GM19023 (cell line): ENCODE results near the gene FILIP1L.

Experiments used
- ATAC-seq: cut with Tn5 transposase; IDR thresholded peaks from one replicate; pipeline ENCODE4 v1.9.1; 2021; ENCODE audit warnings: mild to moderate bottlenecking, moderate library complexity; ENCODE audit not compliant: unreplicated experiment

Gene FILIP1L

GRCh38 chr3:99955773-99956562, 158.3 kb downstream of the FILIP1L start:
- no peak for ATAC-seq

- ATAC-seq: no peak
Measured at GRCh38 chr3:99954914-99955644, 159.2 kb downstream of the FILIP1L start.

DNA sequence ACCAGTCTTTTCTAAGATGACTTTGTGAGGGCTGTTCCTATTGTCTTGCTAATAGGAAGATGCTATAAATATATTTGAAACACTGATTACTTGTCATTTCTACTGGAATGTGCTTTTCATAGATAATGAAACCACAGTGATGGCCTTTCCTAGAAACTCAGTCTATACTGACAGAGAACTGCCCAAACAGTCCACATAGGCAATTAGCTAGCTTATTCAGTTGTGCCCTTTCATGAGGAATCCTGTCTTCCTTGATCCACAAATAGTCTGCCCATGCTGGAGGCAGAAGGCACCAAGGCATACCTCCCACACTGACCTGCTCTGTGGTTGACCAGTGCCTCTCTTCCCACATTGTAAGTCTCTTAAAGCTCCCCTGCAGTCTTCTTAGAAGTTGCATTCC, 160.7 kb downstream of the FILIP1L start:
- no peak for ATAC-seq

DNA sequence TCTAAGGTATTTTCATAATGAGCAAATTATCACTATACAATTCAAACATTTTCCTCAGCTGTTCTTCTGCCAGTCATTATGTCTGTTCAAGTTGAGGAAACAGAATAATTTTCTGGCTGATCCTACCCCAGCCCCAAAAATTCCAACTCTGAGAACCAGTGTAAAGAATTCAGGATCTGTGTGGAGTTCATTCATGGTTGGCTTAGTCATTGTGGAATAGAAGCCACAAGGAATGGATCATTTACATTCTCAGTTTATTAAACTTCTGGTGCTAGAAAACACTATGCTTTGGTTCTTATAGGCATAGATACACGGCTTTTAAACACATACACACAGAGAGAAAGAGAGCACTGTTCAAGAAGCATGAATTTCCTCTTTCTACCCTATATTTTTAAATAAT, 162.0 kb downstream of the FILIP1L start:
- ATAC-seq: no peak

DNA sequence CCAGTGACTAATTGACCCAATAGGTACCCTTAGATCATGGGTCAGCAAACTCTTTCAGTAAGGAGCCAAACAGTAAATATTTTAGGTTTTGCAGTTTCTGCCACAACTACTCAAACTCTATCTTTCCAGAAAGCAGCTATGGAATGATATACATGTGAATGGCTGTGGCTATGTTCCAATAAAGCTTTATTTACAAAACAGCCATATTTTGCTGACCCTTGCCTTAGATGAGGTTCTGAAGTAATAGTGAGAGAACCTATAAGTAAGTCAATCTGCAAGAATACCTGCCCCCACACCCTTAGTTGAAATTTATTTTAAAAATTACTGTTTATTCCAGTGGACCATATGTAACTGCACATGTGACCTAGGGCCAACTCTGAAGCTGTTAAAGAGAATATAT, 162.6 kb downstream of the FILIP1L start:
- no peak for ATAC-seq

GRCh38 chr3:99950921-99951320, 163.4 kb downstream of the FILIP1L start:
- ATAC-seq: no peak

GRCh38 chr3:99949956-99950670, 164.2 kb downstream of the FILIP1L start:
- no peak for ATAC-seq

GRCh38 chr3:99948467-99949089, 165.7 kb downstream of the FILIP1L start:
- ATAC-seq: no peak

DNA sequence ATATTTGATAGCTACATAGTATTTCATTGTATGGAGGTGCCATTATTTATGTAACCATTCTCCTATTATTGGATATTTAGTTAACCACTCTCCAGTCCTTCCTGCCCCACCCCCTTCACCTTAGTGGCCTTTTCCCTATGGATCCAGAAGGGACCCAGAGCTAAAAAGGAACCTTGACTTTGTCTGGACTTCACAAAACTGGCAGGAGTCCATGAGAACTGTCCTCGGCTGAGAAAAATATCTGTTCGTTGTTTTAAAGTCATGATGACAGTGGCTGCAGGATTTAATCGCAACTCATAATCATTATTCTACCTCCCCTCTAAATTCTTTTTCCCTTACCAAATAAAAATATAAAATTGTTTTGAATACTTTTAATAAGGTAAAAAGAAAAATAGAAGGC, 166.9 kb downstream of the FILIP1L start:
- ATAC-seq: no peak

GRCh38 chr3:99945328-99945995, 168.8 kb downstream of the FILIP1L start:
- no peak for ATAC-seq

DNA sequence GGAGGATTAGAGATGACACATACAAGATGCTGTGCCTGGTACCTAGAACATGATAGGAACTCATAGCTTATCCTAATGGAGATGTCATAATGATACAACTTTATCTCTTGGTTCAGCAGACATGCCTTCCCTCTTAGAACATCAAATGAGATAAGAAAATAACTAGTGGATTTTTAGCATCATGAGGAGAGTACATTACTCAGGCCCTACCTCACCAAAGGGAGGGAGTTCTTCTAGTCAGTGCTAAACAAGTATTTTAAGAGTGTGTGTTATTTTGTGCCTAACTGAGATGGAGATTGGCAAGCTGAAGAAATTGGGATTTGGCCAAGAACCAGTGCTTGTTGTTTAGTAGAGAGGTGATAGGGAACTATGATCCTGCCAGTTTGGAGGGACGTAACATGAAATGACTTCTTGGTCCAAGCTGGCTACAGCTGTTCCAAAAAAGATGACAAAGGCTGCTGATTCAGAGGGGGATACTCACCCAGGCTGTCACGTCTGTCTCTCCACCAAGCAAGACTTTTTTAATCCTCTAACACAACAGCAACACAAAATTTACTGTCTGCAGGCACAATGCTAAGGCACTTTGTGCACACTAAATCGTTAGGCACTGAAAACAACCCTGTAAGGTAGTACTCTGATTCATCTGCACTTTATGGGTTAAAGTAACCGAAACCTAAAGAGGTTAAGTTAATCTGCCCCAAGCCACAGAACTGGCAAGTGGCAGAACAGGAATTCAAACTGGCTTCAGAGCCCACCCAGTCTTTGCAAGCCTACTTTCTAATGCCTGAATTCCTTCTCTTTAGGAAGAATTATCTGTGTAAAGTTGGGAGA, 170.2 kb downstream of the FILIP1L start:
- no peak for ATAC-seq

GRCh38 chr3:99941211-99941610, 173.1 kb downstream of the FILIP1L start:
- no peak for ATAC-seq

DNA sequence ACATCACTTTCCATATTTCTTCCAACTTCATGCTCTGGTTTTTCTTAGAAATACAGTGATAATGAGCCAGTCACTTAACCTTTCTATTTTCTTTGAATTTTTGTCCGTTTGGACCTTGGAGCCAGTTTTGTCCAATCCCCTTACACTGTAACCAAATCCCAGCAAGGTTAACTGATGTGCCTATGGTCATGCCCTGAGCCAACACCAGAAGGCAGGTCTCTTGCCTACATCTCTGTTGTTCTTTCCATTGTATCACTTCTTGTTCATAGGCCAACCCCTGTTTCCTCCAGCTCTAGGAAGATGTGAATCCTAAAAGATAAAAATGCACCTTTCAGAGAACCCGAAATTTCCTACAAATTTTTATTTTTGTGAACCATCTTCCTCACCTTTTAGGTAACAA, 174.0 kb downstream of the FILIP1L start:
- ATAC-seq: no peak

DNA sequence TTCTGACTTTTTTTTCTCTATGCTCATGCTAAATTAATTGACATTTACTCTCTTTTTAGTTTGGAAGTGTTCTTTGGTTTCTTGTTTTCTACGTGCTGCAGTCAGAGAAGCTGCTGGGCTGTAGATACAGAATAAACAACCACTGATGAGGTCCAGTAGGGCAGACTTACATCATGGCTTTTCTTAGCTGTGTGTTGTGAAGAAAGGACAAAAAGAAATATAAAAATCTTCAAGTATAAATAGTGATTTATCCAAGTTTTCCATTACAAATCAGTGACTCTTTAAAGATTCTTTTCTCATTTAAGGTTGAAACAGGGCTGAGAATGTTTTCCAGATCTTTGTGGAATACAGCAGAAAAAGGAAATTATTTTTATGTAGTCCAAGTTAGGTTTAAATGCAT, 174.4 kb downstream of the FILIP1L start:
- no peak for ATAC-seq

- ATAC-seq: no peak
Measured at GRCh38 chr3:99938270-99938911, 175.9 kb downstream of the FILIP1L start.

GRCh38 chr3:99934975-99935797, 179.1 kb downstream of the FILIP1L start:
- no peak for ATAC-seq

DNA sequence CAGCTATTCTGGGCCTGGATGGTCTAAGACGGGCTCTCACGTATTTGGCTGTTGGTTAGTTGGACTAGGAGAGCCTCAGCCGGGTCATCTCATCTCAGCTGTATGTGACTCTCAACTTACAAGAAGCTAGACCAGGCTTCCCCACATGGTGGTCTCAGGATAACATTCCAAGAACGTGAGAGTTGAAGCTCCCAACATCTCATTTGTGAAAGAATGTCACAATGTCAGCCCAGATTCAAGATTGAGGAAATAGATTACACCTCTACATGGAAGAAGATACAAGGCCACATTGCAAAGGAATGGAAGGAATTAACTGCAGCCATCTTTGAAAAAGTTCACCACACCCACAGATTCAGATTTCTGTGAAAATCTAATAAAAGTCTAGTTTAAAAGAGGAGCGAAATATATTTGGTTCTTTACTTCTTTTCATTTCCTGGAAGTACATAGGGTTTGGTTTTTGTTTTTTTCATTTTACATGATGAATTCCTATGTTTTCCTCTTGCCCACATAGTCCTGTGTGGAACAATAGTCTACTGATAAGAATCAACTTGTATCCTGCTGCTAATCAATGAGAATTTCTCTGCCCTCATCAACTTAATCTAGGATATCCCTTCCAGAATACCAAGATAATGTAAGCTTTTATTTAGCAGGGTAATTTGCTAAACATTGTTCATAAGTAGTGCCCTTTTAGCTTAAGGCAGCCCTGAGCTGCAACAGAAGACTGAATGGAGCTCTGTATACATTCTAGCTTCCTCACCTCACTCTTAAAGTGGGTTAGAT, 180.1 kb downstream of the FILIP1L start:
- no peak for ATAC-seq

DNA sequence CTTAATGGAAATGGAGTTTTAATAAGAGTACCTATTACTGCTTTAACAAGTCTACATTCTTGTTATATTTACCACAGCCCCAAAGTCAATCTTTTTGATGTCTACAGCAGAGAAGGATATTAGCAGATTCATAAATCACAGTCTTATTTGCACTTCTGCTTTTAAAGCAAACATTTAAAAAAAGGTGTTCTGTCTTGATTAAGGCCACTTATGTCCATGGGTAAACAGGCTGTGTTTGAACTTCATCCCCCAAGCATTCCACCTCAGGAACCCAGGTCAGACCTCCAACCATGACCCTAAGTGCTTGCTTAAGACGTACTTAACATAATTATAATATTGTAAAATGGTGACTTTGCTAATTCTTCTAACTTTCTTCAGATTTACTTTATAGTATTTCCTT, 183.2 kb downstream of the FILIP1L start:
- no peak for ATAC-seq
